Right hindlimb (tissue), 1 donor: ENCODE data around the gene LRCH1.

ENCODE experiments used
- DNase-seq: peaks from one replicate; pipeline ENCODE4 v3.0.0-alpha.2; 2018

LRCH1 gene

GRCh38 chr13:46594374-46595078 lies 41.6 kb downstream of the LRCH1 start:
- DNase-seq: no peak

GRCh38 chr13:46595136-46595884 lies 42.3 kb downstream of the LRCH1 start:
- no peak for DNase-seq

GRCh38 chr13:46595885-46596275 lies 42.9 kb downstream of the LRCH1 start:
- DNase-seq: no peak

GRCh38 chr13:46596466-46596865 lies 43.5 kb downstream of the LRCH1 start:
- no peak for DNase-seq

- DNase-seq: no peak
These were observed 45.3 kb downstream of the LRCH1 start for GRCh38 chr13:46598140-46598819.

- DNase-seq: no peak
These were observed 45.8 kb downstream of the LRCH1 start for GRCh38 chr13:46598820-46599180.

- no peak for DNase-seq
These were observed 48.0 kb downstream of the LRCH1 start for GRCh38 chr13:46600943-46601311.

GRCh38 chr13:46602531-46602930 lies 49.6 kb downstream of the LRCH1 start:
- DNase-seq: no peak

- DNase-seq: no peak
These were observed 50.2 kb downstream of the LRCH1 start for GRCh38 chr13:46603165-46603603.

- DNase-seq: no peak
These were observed 51.4 kb downstream of the LRCH1 start for GRCh38 chr13:46604226-46604990.

GRCh38 chr13:46605076-46605824 lies 52.3 kb downstream of the LRCH1 start:
- DNase-seq: no peak

GRCh38 chr13:46605825-46606554 lies 53.0 kb downstream of the LRCH1 start:
- DNase-seq: no peak

GRCh38 chr13:46606970-46607369 lies 54.0 kb downstream of the LRCH1 start:
- DNase-seq: no peak

GRCh38 chr13:46607768-46608564 lies 55.0 kb downstream of the LRCH1 start:
- DNase-seq: no peak

- no peak for DNase-seq
These were observed 56.1 kb downstream of the LRCH1 start for GRCh38 chr13:46609052-46609451.

- DNase-seq: no peak
These were observed 56.8 kb downstream of the LRCH1 start for GRCh38 chr13:46609726-46610125.

GRCh38 chr13:46612267-46612666 lies 59.3 kb downstream of the LRCH1 start:
- DNase-seq: no peak

- DNase-seq: no peak
These were observed 60.6 kb downstream of the LRCH1 start for GRCh38 chr13:46613409-46614049.

- DNase-seq: no peak
These were observed 61.6 kb downstream of the LRCH1 start for GRCh38 chr13:46614582-46614981.

GRCh38 chr13:46615888-46616531 lies 63.0 kb downstream of the LRCH1 start:
- DNase-seq: no peak
